AG04450 (cell line): ENCODE results near the gene KLHL9. TPM values are rescaled to one million over a fixed set of nuclear protein-coding genes. Genes with fewer than 3 reads are reported as not detected.

Experiments
- CTCF ChIA-PET: fragments of 300-600, 350-600 bp; formaldehyde crosslinking; extraction: SDS; loops from one replicate; lab custom pipeline; 2022; ENCODE audit warnings: antibody characterized with exemption, inconsistent platforms; lab: Charles Lee
- POLR2A ChIA-PET: fragments of 350-600 bp; formaldehyde crosslinking; extraction: SDS; loops from one replicate; lab custom pipeline; 2021; ENCODE audit warnings: antibody characterized with exemption, inconsistent platforms; lab: Yijun Ruan, JAX
- DNase-seq: peaks from one replicate; pipeline ENCODE4 v3.0.0-alpha.2; 2011; ENCODE audit warnings: low read depth, low spot score
- H3K27ac ChIP-seq: one replicate; pipeline ENCODE4 v1.5.1; 2012; ENCODE audit warnings: low read depth, low read length, control low read depth
- H3K27me3 ChIP-seq: one replicate; pipeline ENCODE4 v1.6.0; 2012; ENCODE audit warnings: low read length; ENCODE audit not compliant: control insufficient read depth, insufficient read depth
- H3K4me3 ChIP-seq: 2 replicates; pipeline ENCODE4 v1.5.1; 2011; ENCODE audit warnings: mild to moderate bottlenecking, low read depth, low read length, control low read depth
- H3K9me3 ChIP-seq: 2 replicates; pipeline ENCODE4 v1.5.1; 2012; ENCODE audit warnings: low read length; ENCODE audit not compliant: control insufficient read depth, insufficient read depth
- polyA plus RNA-seq: library from polyadenylated mRNA; depleted of rRNA; stranded (reverse); fragments of >200 nt; gene quantifications from 2 replicates; pipeline ENCODE4 v1.2.3, GENCODE V29; 2011
- TF ChIP-seq, protein P1 (sequence below): IDR thresholded peaks from 2 replicates; pipeline ENCODE4 v1.5.1; 2011; ENCODE audit warnings: low read depth, low read length, control low read depth, inconsistent platforms

Gene KLHL9
- polyA plus RNA-seq, 1 experiment, result 42.2 TPM

DNA sequence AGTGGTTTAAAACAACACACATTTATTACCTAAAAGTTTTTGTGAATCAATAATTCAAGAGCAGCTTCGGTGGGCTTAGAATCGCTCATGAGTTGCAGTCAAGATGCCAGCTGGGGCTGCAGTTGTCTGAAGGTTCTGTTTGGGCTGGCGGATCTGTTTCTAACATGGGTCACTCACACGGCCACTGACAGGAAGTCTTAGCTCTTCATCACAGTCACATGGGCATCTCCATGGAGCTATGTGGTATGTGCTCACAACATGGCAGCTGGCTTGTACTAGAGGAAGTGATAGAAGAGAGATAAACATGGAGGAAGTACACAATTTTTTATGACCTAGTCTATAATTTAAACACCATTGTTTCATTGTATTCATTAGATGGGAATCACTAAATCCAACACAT is 11.2 kb downstream of the KLHL9 start:
- ChIA-PET CTCF (interaction anchor here (0.6 to 1.9 kb wide), 5 partner anchors 10 to 465 kb away, joined by 3 to 13 read pairs (median 5); no protein-coding TSS in a partner anchor), POLR2A (no interaction called here)
- TF ChIP-seq, protein P1, sequence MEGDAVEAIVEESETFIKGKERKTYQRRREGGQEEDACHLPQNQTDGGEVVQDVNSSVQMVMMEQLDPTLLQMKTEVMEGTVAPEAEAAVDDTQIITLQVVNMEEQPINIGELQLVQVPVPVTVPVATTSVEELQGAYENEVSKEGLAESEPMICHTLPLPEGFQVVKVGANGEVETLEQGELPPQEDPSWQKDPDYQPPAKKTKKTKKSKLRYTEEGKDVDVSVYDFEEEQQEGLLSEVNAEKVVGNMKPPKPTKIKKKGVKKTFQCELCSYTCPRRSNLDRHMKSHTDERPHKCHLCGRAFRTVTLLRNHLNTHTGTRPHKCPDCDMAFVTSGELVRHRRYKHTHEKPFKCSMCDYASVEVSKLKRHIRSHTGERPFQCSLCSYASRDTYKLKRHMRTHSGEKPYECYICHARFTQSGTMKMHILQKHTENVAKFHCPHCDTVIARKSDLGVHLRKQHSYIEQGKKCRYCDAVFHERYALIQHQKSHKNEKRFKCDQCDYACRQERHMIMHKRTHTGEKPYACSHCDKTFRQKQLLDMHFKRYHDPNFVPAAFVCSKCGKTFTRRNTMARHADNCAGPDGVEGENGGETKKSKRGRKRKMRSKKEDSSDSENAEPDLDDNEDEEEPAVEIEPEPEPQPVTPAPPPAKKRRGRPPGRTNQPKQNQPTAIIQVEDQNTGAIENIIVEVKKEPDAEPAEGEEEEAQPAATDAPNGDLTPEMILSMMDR, result no peak
- no peak for DNase-seq
- no peak overlapping the region for H3K27ac ChIP-seq
- H3K9me3 ChIP-seq, result no peaks in the 10 kb centered on the region
- H3K27me3 ChIP-seq, result no peaks in the 10 kb centered on the region
- H3K4me3 ChIP-seq, result no peak overlapping the region

DNA sequence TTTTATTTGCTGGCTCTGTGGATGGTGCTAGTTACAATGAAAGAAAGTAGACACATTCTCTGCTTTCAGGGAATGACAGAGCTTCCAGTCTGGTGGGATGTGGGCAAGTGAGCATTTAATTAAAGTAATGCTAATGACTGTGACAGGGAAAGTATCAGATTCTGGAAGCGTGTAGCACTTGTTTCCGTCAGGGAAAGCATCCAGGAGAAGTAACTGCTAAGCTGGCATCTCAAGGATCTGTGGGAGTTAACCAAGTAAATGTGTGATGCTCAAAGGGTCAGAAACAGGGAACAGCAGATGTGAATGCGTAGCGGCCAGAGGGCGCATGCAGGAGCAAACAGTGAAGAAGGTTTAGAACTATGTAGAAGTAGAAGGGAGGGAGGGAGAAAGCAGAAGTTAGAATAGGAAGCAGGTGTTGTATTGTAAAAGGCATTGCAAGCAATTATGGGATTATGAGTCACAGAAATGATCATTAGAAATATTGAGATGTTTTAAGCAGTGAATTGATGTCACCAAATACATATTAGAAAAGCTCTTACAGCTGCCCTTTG is 12.2 kb downstream of the KLHL9 start:
- no peak overlapping the region for H3K4me3 ChIP-seq
- TF ChIP-seq, protein P1, result no peak
- POLR2A ChIA-PET, result no interaction called here
- no peaks in the 10 kb centered on the region for H3K9me3 ChIP-seq
- CTCF ChIA-PET, result interaction anchor here (0.6 to 3.4 kb wide), 7 partner anchors 72 to 212 kb away, joined by 3 to 17 read pairs (median 6); no protein-coding TSS in a partner anchor
- H3K27me3 ChIP-seq, result no peaks in the 10 kb centered on the region
- no peak overlapping the region for H3K27ac ChIP-seq
- DNase-seq, result no peak

DNA sequence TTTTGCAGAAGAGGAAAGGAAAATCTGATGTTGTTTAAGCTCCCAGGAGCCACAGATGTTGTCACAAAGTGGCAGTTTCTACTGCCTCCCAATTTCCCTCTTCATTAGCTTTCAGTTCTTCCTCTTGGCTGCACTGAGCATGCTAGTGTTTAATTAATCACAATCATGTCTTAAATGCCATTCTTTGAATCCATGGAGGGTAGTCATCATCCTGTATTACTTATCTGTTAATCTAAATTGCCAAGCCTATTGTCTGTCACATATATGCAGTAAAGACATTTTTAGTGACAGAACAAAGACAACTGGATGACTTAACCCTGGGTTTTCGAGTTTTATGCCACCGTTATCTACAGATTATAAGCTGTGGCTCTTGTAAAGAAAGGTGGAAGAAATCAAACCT is 14.7 kb downstream of the KLHL9 start:
- TF ChIP-seq, protein P1, result no peak
- CTCF ChIA-PET, result interaction anchor here (0.8 to 3.4 kb wide), 5 partner anchors 9 to 145 kb away, joined by 4 to 17 read pairs (median 5); no protein-coding TSS in a partner anchor

DNA sequence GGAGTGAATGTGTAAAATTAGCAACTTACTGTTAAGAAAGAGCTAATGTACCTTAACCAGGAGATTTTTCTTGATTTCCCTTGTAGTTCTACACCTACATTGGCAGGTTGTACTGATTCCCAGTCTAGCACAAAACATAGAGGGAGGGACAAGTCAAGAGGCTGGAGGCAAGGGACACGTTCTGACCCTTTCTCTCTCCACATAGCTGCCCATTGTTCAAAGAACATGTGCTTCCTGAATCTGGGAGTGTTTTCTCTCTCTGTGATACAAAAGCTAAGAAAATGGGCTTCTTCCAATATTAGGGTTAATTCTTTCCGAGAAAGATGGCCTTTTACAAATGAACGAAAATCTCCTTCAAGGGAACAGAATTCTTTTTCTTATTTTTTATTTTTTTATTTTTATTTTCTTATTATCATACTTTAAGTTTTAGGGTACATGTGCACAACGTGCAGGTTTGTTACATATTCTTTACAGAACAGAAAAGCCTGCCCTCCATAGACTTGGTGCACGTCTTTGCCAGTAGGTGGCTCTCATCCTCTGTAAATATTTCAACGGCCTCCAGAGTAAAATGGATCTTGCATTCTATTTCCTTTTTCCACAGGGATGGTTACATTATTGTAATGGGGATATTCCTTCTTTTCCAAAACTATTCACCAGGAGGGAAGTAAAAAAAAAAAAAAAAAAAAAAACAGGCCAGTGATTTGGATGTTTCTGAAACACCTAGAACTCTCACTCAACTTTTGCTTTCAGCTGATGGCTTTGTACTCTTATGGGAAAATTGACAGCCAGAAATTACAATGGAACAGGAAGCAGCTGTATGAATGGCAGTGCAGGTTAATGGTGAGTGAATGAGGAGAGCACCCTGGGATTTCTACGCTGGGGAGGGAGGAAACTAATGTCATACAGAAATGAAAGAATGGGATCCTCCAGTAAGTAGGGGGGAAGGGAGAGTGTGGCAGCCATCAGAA is 17.0 kb downstream of the KLHL9 start:
- H3K9me3 ChIP-seq, result no peaks in the 10 kb centered on the region
- H3K4me3 ChIP-seq, result no peak overlapping the region
- no peak overlapping the region for H3K27ac ChIP-seq
- H3K27me3 ChIP-seq, result peaks cover 5% of the 10 kb centered on the region
- ChIA-PET POLR2A (no interaction called here), CTCF (interaction anchor here (0.5 to 5.0 kb wide), 54 partner anchors 8 to 1504 kb away, joined by 3 to 34 read pairs (median 4); partner anchors contain the start of gene KLHL9)
- DNase-seq, result no peak
- TF ChIP-seq, protein P1, result peak; percentile 75

More for the DNA sequence above, 14.7 kb downstream of the KLHL9 start:
- H3K9me3 ChIP-seq, result no peaks in the 10 kb centered on the region
- no peak for DNase-seq
- peaks cover 2% of the 10 kb centered on the region for H3K27me3 ChIP-seq
- no peak overlapping the region for H3K27ac ChIP-seq
- no peak overlapping the region for H3K4me3 ChIP-seq
- POLR2A ChIA-PET, result no interaction called here
